Measurements from ENCODE around the gene RAB37. TPM values are rescaled to one million over a fixed set of nuclear protein-coding genes. Genes with fewer than 3 reads are reported as not detected.

Gene RAB37
- total and polyA plus RNA-seq, 2 of the 13 experiments (the other 11 are each of a cell fraction or from before 2014, with no cell fraction given): 0.91 to 3.7 TPM

DNA sequence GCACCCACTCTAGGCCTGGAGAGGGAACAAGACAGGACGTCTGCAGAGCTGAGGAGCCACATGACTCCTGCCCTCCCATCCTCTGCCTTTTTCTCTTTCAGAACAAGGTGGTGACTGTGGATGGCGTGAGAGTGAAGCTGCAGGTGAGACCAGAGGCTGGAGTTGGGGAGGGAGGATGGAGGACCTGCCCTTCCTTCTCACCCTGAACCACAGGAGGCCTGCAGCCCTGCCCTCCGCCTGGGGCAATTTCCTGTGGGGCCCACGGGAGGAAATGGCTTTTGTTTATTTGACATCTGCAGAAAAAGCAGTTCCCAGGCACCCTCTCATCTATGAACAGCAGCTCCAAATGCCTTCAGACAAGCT lies 5.1 kb downstream of the RAB37 start (continued):
- TF ChIP-seq PAXIP1 (CRISPR knock-in tag; conservative IDR thresholded peaks at IDR 0.05): 0 out of 2 replicates have a peak, but pooled peaks have one; percentile 28
- no peak for TF ChIP-seq SIN3B (IDR thresholded peaks at IDR 0.05; ENCODE audit: low read length)
- TF ChIP-seq ZNF180 (CRISPR knock-in tag; IDR thresholded peaks at IDR 0.05; ENCODE audit: borderline replicate concordance, low read depth): no peak
- TF ChIP-seq ZNF362 (CRISPR knock-in tag; IDR thresholded peaks at IDR 0.05; ENCODE audit: borderline replicate concordance): no peak
- no peak for TF ChIP-seq FOXA3 (CRISPR knock-in tag; IDR thresholded peaks at IDR 0.05)
- TF ChIP-seq ZNF124 (CRISPR knock-in tag; IDR thresholded peaks at IDR 0.05): no peak
- TF ChIP-seq TRIM24 (CRISPR knock-in tag; IDR thresholded peaks at IDR 0.05): no peak
- no peak for TF ChIP-seq JUN (CRISPR knock-in tag; IDR thresholded peaks at IDR 0.05)
- peak; percentile 56; the same call in 1 of the 2 replicates for TF ChIP-seq ETV5 (CRISPR knock-in tag; IDR thresholded peaks at IDR 0.05; ENCODE audit: borderline replicate concordance)
- TF ChIP-seq ZNF33A (CRISPR knock-in tag; IDR thresholded peaks at IDR 0.05; ENCODE audit: borderline replicate concordance): no peak

All from HepG2 (cell line).